ENCODE measurements around the gene LRIT2.

GRCh38 chr10:84177541-84178141 lies 47.7 kb downstream of the LRIT2 start:
- TF ChIP-seq POLR2A (IDR thresholded peaks at IDR 0.05; ENCODE audit: low read length) (no peak), GATA1 (IDR thresholded peaks at IDR 0.05; ENCODE audit: low read depth, low read length) (no peak)

Data from erythroblast (primary cell).